CD4-positive, alpha-beta T cell treated with Interleukin-21 for 1 hour (primary cell): ENCODE results near the gene PARVA.
A peak's percentile ranks its signal among the peaks of the same experiment; 100 is the strongest.
"Not testable (repeated sequence)": the region's sequence is repeated elsewhere in the genome, so short reads cannot be mapped to it uniquely, and the experiment has no call there.

Source experiments
- DNase-seq: peaks from one replicate; pipeline ENCODE4 v3.0.0-alpha.2; 2020

PARVA gene, protein sequence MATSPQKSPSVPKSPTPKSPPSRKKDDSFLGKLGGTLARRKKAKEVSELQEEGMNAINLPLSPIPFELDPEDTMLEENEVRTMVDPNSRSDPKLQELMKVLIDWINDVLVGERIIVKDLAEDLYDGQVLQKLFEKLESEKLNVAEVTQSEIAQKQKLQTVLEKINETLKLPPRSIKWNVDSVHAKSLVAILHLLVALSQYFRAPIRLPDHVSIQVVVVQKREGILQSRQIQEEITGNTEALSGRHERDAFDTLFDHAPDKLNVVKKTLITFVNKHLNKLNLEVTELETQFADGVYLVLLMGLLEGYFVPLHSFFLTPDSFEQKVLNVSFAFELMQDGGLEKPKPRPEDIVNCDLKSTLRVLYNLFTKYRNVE

DNA sequence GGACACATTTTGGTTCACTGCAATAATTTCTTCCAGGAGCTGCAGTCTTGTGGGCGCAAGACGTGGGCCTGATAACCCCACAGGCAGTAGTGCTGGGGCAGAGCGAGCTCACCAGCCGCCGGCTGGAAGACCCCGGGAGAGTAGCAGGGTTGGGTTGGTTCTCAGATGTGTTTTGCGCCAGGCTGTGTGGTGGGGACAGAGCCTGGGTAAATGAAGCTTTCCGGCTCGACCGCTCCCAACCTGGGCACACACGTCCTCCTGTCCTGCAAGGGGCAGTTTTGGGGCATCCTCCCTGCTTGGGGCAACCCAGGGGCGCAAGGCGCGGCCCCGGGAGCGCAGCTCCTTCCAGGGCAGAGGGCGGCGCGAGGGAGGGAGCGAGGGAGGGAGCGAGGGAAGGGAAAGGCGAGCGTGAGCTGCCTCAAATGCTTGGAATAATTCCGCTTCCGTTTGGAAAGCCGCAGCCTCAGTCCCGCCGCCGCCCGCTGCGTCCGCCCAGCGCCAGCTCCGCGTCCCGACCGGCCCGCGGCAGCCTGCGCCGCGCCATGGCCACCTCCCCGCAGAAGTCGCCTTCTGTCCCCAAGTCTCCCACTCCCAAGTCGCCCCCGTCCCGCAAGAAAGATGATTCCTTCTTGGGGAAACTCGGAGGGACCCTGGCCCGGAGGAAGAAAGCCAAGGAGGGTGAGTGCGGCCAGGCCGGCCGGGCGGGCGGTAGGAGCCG is at the start of gene PARVA:
PARVA (plus strand) TSS at position 466 of the 718 bp plus-strand sequence; CDS start at position 543, 77 bp downstream.
- DNase-seq = no peak

DNA sequence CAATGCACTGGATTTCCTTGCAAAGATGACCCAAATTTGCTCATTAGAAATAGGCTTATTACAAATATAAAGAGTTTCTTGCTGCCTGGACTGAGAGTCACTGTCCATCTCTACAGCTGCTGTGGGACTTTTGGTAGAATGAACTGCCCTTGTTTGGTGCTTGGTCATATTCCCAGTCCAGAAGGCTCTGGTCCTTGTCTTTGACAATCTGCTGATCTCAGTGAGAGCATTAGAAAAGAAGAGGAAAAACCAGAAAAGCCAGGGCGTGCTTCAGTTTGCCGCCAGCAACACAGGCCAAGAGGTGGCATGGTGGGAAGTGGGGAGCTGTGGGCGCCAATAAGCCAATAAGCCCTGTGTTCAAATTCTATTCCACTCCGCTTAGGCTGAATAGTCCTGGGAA is 48.2 kb upstream of the PARVA start:
- no peak for DNase-seq

DNA sequence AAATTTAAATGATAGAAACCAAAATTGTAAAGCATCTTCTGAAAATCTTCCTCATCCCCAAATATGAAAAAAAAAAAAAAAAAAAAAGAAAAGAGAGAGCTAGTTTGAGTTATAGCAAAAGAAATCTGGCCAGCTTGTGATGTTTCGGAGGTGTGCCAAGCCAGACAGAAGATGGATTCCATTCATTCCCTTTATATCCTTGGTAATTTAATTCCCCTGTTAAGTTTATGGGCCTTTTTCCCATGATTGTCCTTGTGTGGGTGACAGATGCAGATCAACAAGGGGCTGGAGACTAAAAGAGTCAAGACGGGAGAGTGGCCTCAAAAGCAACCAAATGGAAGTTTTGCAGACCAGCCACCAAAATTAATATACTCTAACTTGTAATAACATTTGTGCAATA is 47.6 kb upstream of the PARVA start:
- no peak for DNase-seq

DNA sequence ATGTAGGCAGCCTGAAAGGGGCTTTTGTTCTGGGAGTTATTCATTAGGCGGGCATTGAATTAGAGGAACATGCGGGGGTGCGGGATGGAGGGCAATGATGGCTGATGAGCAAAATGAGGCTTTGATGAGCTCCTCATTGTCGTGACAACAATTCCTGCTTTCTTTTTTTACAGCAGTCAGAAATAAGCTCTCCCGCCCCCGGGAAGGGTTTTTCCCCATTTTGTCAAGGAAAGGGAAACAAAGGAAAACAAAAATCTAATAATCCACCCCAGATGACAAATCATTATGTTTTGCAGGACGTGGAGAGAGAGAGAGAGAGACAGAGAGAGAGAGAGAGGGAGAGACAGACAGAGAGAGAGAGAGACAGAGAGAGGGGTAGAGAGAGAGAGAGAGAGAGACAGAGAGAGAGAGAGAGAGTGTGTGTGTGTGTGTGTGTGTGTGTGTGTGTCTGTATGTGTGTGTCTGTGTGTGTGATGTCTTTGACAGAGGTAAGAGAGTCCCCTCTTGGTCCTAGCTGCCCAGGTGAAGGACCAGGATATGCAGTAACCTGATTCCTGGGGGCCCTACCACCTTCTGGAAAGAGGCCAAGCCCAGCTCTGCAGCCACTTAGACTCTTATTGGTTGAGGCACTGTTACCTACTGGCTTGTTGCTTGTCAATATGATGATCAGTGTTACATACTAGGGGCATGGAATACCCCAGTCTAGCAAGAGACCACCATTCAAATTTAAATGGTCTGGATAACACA is 46.7 kb upstream of the PARVA start:
- no peak for DNase-seq

DNA sequence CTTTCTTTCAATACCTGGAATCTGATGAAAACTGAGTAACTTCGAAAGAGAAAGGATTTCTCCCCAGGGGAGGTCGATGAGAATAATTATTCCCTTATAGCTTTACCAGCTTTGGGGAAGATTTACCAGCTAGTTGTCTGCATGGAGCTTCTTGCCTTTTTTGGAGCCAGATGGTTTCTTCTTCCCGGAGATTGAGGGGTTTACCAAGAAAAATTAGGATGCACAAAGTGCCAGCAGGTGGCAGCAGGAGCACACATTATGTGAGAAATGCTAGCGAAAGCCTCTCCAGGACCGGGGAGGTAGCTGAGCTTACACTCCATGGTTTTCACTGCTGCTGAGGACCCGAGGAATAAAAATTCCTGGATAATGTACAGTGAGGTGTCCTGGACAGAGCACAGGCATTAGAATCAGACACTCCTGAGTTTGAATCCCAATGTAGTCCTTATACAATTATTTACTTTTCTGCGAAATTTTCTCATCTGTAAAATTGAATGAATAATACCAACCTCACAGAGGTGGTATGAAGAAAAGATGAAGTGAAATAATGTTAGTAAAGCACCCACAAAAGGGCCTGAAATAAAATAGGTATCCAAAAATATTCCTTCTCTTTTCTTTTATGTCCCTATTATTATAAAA is 46.0 kb upstream of the PARVA start:
- peak; percentile 72 for DNase-seq

DNA sequence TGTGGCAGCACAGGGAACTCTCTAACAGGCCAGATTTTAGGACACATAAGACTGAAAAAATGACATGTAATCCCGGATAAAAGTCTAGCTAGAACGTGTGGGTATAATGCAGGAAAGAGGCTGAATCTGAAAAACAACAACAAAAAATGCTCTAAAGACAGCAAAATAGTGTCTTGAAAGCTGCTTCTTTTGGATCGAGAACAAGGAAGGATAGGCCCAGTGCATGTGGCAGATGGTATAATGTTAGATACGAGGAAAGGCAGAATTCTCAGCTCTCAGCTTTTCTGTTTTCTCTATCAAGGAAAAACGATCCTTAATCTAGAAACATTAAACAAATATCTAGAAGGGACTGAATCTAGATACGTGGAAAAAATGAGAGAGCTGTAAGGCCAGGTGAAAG is 33.8 kb upstream of the PARVA start:
- DNase-seq = no peak

DNA sequence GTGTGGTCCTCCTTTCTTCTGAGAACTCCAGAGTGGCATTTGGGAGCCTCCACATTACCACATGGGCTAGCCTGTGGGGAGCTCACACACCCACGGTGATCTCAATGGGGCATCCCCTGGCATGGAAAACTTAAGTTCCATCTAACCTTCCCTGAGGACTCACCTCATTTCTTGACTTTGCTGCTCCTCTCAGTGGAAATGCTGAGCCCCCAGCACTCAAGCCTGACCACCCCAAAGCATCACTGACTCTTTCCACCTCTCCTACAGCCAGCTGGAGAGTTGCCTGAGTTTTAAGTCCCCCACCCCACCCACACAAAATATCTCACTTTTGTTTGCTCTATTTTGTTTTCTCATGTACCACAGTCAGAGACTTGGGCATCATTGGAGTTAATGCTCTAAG is 23.8 kb upstream of the PARVA start:
- DNase-seq = no peak

DNA sequence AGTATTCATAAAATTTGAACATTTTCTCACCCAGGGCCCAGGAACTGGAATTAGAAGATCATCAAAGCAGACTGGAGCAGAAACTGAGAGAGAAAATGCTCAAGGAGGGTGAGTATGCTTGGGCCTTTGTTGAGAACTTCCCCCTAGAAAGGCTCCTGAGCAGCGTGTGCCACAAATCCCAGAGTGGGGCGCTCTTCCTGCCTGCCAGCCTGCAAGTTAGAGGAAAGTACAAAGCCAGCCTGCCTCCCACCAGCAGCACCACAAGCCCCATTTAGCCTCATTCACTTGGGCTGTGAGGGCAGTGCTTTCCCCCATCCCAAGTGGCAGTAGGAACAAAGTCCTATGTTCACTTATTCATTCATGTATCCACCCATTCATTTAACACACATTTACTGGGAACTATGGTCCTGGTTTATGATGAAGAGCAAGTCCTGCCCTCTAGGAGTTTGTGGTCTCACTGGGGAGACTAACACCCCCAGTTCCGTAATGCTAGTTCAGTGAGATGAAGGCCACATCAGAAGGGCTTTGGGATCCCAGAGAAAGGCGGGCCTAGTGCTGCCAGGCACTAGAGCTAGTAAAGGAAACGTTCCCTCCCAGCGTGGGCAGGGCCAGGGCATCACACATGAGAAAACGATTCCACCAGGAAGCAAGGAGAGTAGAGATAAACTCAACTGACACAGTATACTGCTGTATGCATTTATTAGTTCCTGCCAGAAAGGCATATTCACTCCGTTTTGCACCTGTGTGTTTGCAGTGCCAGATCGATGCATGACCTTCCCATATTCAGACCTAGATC is 22.4 kb upstream of the PARVA start:
- DNase-seq = no peak

DNA sequence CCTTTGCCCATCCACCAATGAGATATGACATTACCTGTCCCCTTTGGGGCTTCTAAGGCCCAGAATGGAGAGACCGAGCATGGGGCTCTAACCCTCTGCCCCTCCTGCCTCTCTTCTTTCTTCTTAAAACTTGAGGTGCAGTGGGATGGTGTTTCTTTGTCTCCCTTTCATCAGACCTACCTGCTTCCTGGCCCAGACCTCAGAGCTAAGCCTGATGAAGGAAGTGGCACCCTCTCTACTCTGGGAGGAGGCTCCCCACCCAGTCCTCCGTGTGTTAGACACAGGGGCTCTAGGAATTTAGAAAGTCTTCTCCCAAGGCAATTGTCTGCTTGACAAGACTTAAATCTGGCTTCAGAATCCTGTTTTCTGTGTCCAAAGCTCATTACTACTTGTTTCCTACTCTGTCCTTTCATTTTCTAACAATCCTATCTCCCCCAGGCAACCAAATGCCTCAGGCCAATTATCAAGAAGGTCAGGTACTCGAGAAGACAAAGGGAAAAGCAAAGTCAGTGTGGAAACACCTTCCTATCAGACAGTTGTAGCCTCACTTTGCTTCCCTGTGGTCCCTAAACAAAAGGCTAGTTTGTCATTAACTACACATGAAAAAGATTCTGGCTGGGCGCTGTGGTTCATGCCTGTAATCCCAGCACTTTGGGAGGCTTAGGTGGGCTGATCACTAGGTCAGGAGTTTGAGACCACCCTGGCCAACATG is 20.3 kb upstream of the PARVA start:
- peak; percentile 12 for DNase-seq

DNA sequence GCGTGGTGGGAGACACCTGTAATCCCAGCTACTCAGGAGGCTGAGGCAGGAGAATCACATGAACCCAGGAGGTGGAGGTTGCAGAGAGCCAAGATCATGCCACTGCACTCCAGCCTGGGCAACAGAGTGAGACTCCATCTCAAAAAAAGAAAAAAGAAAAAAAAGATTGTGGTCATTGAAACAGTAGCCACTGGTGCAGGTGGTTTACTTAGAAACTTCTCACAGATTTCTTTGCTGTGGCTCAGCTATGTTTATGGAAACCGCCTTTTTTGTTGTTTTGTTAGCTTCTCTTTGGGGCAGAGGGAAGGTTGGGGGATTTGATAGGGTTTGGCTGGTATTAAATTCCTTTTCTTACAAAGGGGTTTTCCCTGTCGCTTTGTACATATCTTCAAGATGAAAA is 19.7 kb upstream of the PARVA start:
- not testable (repeated sequence) for DNase-seq

DNA sequence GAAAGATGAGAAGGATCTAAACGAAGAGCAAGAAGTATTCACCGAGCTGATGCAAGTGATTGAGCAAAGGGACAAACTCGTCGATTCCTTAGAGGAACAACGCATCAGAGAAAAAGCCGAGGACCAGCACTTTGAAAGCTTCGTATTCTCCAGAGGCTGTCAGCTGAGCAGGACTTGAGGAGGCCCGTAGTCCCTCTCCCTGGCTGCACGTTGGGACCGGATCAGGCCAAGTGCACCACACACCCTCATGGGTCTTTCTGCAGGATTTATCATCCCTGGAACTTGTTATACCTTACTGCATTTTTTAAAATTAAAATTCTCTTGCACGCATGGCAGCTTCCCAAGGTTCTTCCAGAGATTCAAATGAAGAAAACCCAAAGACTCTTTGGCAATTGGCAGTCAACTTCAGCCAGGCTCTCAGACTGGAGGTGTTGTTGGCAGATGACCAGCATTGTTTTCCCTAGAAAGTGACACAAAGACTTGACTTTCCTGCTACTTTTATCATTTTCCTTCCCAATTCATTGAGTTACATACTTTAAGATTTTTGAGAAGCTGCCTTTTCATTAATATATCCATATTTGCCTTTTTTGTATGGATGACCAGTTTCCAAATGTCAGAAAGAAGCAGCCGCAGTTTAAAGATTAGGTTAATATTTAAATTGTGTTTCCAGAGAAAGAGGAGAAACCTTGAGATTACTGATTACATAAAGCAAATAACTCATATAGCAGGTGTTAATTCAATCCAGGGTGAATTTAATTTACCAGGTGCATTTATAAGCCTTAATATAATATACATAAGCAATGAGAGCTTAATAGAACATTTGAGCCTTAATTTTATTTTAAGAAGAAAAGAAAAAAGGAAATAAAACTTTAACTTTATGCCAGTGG is 18.8 kb upstream of the PARVA start:
- no peak for DNase-seq

DNA sequence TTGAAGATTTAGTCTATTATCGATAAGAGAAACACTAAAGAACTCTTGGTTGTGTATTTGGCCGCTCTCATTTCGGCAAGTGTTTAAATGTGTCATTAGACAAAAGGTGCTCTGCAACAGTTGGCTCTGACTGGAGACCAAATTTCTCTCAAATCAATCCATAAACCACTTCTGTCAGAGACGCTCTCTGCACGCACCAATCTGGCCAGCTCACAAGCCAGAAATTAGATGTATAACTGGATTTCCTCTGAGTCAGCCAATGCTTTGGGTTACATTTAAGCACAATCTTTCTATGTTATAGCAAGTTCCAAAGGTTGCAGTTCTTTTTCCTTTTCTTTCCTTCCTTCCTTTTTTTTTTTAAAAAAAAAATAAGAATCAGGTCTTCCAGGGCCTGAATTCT is 17.6 kb upstream of the PARVA start:
- no peak for DNase-seq

DNA sequence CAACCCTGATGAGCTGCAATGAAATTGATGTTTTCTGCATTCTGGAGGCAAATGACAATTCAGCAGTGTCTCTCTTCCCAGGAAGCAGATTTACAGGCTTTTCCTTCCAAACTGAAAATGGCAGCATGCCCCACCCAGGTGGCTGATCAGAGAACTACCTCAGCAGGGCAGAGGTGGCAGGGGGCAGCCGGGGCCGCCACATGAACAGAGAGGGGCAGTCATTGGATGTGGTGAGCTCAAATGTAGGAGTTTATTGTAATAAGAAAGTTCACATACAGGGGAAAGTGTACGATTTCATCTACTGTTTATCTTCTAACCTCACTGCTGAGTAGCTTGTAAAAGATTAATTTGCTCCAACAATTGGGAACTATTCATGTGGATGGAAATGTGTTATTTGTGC is 15.7 kb upstream of the PARVA start:
- no peak for DNase-seq

DNA sequence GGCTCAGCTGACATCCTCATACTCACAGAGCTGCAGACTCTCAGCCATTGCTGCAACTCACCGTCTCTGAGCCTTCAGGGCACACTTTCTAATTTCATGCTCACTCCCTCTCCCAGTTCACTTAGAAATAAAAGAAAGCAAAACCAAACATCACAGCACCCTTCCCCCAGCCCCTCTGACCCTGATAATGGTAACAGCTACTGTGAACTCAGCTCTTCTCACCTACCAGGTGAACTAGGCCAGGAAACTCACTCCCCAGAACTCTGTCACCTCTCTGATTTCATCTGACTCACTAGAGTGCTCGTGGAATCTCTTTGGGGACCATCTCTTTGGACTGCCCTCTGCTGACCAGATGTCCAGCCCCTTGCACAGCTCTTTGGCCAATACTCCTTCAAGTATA is 14.5 kb upstream of the PARVA start:
- DNase-seq = peak; percentile 12

DNA sequence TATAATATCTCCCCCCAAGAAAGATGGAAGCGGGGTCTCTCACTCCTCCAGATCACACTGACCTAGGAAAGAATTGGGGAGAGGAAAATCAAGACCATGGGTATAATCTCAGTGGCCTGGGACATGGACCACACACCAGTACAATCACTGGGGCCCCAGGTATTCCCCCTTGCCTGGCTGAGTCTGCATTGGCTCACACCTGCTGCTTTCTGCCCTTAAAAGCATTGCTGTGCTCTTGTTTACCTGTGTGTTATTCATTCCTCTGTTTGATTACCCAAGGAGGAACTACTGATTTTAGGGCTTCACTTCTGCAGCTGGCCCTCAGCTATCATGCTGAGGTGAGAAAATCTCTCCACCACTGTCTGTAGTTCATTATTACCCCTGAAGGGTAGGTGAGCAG is 14.0 kb upstream of the PARVA start:
- DNase-seq = no peak

DNA sequence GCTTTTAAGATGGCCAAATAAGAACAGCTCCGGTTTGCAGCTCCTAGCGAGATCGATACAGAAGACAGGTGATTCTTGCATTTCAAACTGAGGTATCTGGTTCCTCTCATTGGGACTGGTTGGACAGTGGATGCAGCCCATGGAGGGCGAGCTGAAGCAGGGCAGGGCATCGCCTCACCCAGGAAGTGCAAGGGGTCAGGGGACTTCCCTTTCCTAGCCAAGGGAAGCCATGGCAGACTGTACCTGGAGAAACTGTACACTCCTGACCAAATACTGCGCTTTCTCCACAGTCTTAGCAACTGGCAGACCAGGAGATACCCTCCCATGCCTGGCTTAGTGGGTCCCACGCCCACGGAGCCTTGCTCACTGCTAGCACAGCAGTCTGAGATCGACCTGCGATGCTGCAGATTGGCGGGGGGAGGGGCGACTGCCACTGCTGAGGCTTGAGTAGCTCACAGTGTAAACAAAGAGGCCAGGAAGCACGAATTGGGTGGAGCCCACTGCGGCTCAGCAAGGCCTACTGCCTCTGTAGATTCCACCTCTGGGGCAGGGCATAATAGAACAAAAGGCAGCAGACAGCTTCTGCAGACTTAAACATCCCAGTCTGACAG is 11.3 kb upstream of the PARVA start:
- peak; percentile 63 for DNase-seq

DNA sequence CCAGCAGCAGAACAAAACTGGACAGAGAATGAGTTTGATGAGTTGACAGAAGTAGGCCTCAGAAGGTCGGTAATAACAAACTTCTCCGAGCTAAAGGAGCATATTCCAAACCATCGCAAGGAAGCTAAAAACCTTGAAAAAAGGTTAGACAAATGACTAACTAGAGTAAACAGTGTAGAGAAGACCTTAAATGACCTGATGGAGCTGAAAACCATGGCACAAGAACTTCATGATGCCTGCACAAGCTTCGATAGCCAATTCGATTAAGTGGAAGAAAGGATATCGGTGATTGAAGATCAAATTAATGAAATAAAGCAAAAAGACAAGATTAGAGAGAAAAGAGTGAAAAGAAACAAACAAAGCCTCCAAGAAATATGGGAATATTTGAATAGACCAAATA is 10.3 kb upstream of the PARVA start:
- not testable (repeated sequence) for DNase-seq

DNA sequence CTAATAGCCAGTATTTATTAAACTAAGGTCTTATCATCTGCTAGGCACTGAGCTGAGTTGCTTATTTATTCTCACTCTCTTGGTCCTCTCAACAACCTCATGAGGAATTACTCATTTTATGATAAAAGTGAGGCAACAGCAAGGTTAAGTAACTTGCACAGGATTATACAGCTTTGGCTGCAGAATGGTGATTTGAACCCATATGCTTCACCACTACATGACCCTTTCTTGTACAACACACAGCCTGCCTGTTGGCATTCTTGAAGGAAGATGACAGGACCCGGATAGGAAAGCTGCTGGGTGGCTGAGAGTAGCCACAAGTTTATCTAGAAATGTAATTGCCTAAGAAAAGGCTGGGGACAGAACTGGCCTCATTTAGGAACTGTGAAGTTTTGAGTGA is 5.3 kb upstream of the PARVA start:
- no peak for DNase-seq

DNA sequence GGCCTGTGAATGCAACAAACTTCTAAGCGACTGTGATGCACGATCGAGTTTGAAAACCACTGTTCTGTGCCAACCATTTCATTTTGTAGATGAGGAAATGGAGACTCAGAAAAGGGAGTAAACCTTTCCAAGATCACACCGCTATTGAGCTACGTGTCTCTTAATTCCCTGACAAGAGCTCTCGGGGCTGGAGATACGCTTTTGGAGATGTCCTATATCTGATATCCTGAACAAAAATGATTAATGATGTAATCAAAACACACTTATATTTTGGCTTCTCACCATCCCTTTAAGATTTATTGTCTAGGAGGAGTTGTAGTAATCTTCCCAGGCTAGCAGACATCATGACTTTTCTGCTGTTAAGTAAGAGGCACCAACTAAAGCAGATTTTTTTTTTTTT is 1.7 kb upstream of the PARVA start:
- DNase-seq = no peak
